OCI-M2 (cell line): ENCODE measurements around the gene CALHM3.
"Not testable (repeated sequence)": the region's sequence is repeated elsewhere in the genome, so short reads cannot be mapped to it uniquely, and the experiment has no call there.

ENCODE experiments used
- DNase-seq: peaks from one replicate; lab custom pipeline; 2025; ENCODE audit not compliant: unreplicated experiment; lab: John Stamatoyannopoulos, UW

CALHM3 gene

DNA sequence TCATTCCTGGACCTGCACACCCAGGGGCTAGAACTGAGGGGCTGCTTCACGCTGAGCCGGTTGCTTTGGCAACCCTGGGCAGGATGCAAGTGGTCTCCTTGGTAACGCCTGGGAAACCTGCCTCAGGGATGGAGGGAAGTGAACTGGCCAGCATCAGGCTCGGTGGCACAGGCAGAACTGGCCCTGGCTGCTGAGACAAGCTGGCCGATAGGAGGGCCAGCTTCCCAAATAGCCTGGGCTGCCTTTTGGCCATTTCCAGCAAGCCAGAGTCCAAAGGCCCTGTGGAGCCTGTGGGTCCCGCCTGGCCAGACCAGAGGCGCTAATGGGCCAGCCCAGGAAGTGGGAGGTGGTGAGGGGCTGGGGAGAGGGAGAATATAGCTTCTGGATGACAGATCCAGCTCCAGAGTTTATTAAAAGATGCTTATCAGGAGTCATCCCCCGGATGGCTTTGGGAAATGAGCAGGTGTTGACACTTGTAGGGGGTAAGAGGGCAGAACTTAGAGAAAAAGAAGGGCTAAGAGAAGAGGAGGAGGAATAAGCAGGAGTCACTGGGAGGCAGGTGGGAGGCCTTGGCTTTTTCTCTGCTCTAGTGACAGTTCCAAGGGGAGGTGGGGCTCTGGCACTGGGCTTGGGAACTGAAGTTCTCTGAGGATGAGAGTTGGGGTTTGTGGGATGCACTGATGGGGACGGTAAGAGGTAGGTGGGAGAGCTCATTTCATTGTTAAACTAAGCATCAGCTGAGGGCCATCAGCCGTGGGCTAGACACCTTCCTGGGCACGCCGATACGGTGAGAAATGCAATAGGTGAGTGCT lies 24.0 kb upstream of the CALHM3 start:
- DNase-seq: no peak

DNA sequence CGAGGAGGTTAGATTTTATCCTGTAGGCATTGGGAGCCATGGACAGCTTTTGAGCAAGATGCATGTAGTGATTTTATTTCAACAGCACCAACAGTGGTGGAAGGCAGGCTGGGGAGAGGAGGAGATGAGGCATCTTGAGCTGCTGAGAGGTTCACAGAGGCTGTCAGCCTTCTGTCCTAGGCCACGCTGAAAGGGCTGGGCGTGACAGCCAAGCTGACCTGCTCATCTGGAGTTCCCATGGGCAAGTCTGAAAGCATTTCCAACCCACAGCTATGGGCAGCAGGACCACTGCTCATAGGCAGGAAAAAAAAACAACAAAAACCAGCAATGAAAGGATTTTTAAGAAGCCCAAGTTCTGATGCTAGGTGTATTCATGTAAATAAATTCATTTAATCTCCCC lies 22.1 kb upstream of the CALHM3 start:
- DNase-seq: no peak

DNA sequence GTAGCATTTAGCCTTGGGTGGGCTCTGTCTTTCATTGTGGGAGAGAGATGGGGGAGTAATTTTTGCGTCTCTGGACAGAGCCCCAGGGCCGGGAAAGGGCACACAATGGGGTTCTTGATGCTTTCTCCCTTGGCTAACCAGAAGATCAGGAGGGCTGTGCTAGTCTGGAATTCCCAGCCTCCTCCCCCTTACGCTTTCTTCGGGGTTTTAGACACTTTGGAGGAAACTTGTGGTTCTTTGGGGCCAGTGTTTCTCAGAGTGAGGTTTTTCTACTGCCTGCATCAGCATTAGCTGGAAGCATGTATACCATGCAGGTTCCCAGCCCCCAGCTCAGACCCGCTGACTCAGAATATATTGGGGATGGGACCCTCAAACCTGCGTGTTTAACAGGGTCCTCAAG lies 21.4 kb upstream of the CALHM3 start:
- DNase-seq: no peak

DNA sequence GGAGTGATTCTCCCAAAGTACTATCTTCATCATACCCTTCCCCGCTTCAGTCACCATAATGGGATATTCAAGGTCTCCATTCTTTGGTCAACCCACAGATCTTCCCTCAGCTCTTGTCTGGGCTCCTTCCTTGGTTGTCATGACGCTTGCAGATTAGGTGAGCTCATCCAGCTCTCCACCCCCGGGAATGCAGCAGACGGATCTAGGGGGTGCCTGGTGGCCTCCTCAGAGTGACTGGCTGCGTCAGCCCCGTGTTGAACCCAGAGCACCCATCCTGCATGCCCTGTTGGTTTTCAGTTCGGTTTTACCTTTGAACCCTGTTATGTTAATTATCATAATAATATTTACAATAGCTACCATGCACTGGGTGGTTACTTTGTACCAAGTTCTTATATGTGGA lies 20.8 kb upstream of the CALHM3 start:
- DNase-seq: no peak

DNA sequence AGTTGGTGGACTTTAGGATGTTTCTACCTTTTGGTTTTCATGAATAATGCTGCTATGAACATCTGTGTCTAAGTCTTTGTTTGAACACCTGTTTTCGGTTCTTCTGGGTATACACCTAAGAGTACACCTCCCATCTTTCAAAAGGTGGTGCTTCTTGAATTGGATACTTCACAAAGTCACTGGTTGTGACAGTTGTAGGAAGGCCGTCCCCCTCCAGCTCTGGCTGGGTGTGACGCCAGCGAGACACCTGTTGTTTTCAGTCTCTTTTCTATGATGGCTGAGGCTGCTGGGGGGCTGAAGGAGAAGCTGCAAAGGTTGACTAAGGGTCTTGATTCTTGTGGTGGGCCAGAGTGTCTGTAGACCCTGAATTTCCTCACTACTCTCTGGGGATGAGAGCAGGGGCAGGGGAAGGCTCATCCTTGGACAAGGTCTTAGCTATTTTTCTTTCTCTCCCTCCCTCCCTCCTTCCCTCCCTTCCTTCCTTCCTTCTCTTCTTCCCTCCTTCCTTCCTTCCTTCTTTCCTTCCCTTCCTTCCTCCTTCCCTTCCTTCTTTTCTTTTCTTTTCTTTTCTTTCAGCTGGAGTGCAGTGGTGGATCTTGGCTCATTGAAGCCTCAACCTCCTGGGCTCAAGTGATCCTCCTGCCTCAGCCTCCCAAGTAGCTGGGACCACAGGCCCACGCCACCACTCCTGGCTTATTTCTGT lies 20.0 kb upstream of the CALHM3 start:
- DNase-seq: no peak

DNA sequence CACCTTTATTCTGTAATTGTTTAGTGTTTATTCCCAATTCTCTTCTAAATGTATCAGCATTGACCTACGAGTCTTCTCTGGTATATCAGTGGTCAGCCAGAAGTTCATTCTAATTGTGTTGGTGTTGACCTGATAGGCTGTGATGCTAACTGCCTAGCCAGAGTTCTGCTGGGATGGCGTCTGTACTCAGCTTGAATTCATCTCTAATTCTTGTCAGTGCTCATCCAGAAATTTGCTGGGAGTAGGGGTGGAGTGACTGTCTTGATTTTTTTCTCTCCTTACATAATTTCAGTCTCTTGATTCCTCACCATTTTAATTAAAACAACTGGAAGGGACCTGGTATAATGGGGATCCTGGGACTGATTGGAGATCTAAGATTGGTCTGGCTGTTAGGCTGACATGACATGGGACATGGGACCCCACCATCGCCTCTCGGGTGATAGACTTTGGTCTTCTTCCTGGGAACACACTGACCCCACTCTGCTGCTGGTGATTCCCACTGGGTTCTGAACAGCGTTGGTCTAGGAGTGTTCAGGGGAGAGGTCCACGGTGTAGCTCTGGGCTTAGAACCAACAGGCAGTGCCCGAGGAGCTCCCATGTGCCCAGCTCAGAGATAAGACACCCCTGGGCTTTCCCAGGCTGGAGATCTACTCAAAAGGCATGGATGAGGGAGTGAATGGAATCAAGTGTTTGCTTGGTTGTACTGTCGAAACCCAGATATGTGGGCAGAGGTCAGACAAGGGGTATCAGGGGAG lies 18.3 kb upstream of the CALHM3 start:
- no peak for DNase-seq

DNA sequence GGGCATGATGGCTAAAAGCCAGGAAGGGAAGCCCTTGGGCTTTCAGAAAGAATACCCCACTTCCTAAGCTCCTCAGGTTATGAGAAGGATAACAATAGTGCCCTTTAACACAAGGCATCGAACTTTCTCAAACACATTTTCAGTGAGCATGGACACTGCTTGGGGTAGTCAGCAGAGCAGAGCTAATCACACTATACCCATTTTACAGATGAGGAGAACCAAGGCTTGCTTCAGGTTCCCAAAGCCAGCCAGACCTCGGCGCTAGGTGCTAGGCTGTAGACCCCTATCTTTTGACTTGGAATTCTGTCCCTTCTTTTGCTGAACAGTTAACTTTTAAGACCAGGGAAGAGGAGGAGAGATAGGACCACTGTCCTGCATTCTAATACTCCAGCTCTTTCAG lies 16.3 kb upstream of the CALHM3 start:
- DNase-seq: no peak

DNA sequence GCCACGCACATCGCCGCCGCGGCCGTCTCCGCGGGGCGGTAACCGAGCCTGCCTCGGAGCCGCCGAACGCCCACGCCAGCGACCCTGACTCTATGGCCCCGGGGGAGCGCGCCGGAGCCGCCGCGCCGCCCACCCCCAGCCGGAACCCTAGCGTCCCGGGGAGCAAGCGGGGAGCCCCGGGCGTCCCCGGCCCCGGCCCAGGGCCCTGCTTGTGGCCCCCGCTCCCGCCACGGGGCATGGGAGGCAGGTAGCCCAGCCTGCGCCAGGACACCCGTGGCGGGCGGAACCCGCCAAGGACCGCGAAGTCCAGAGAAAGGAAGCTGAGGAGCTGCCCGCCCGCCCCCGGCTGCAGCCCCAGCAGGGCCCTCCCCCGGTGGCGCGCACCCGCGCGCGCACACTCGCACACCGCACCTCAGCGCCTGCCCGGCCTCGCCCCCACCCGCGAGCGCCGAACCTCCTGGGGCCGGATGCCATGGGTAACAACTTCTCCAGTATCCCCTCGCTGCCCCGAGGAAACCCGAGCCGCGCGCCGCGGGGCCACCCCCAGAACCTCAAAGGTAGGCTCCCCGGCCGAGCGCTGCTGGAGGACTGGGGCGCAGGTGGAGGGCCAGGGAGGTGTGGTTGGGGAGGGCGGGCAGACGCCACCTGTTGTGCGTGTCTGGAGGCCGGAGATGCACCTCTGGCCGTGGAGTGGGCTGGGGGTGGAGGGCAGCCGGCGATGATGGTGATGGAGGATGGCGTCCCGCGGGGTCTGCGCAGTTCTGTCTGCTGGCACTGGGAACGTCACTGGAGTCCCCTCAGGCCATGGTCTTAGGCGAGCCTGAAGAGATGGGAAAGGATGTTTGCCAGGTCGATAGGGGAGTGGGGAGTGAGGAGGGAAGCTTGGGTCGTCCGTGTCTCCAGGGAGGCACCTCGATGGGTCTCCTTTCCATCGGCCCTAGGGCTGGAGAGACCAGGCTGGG lies 15.2 kb upstream of the CALHM3 start:
- DNase-seq: no peak

DNA sequence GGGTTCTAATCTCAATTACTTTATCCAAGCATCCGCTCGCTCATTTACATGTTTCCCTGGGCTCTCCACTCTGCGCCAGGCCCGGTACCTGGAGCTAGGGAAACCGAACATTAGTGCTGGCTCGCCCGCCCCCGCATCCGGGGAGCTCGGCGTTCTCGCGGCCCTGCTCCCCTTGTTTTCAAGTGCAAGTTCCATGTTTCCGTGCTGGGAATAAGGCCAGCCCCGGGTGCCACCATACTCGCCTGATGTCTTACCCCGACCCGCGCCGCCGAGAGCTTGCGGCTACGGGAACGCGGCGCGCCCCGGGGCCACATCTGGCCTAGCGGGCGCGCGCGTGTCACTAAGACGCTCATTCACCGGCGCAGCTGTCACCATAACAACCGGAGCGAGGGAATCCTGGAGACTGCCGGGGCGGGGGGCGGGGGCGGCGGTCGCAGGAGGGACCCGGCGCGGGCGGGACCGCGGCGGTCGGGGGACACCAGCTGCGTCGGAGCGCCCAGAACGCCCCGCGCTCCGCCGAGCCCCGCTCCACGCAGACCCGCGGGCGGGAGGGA lies 14.4 kb upstream of the CALHM3 start, which contains the start of gene NEURL1:
Gene NEURL1, plus strand, starts transcription at position 344 of the 554 bp plus-strand sequence. CDS start 683 bp downstream, outside the sequence.
- no peak for DNase-seq

DNA sequence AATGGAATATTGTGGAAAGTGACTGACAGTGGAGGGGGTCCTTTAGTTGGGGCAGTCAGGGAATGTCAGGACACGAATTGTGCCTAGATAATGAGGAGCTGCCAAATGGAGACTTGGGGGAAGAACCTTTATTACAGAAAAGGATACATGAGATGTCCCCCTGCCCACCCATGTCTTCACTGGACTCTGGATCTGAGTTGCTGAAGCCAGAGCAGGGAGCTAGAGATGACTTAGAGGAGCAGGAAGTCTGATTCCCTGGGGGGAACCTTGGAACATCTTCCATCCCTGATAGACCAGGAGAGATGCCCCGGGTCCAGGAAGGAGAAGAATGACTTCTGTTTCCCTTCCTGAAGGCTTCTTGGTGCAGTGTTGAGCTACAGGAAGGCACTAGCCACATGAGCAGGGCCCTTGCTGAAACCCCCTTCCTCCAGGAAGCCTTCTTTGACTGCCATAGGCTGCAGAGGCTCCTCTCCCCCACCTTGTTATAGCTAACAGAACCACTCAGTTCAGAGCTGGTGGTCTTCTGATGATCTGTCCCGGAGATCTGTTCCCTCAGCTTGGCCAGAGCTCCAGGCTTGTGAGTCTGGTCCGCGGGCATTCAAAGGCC lies 13.7 kb upstream of the CALHM3 start:
- DNase-seq: no peak

DNA sequence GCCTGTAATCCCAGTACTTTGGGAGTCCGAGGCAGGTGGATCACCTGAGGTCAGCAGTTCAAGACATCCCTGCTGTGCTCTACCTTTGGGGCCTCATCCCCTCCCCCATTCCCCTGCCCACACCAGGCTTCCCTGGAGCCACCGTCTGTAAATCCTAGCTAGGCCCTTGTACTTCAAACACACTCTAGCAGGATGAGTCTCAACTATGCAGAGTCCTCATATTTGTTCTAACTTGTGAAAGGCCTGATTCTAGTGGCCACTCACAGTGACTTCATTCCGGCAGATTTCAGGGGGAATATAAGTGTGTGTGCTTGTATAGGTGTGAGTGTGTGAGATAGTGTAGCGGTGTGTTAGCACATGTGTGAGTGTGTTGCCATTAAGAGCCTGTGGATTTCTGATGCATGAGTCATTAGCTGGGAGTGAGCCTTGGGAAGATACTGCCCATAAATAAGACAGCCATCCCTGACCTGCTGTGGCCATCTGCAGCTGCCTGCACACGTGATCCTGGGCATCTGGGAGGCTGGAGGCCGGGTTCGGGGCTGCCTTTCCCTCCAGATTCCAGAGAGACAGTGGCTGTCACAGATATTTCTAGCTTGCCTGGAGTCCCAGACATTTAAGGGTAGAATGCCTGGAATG lies 12.8 kb upstream of the CALHM3 start:
- DNase-seq: no peak

DNA sequence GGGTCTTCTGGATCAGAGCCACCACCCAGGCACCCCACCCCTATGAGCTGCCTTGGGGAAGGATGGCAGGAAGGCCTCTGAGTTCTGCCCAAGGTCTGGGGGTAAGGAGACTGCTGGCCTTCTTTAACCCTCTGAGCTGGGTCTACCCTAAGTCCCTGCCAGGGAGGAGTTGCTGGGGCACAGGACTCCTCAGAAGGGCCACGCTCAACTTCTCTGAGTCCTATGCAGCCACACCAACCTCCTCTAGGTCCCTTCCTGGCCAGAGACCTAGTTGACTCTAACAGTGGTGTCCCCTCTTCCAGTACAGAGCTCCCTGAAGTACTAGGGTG lies 11.9 kb upstream of the CALHM3 start:
- no peak for DNase-seq

DNA sequence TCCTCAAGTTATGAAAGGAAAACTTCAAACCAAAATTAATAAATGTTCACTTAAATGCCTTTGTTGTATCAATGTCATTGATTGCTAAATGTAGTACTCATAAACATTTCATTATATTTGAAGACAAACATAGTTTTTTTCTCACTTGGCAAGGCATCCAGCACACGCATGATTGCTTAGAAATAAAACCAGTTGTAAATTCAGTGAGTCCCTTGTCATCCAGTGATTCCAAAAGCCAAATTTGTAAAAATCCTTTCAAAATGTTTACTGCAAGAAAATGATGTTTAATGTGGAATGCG lies 8.3 kb upstream of the CALHM3 start:
- no peak for DNase-seq

DNA sequence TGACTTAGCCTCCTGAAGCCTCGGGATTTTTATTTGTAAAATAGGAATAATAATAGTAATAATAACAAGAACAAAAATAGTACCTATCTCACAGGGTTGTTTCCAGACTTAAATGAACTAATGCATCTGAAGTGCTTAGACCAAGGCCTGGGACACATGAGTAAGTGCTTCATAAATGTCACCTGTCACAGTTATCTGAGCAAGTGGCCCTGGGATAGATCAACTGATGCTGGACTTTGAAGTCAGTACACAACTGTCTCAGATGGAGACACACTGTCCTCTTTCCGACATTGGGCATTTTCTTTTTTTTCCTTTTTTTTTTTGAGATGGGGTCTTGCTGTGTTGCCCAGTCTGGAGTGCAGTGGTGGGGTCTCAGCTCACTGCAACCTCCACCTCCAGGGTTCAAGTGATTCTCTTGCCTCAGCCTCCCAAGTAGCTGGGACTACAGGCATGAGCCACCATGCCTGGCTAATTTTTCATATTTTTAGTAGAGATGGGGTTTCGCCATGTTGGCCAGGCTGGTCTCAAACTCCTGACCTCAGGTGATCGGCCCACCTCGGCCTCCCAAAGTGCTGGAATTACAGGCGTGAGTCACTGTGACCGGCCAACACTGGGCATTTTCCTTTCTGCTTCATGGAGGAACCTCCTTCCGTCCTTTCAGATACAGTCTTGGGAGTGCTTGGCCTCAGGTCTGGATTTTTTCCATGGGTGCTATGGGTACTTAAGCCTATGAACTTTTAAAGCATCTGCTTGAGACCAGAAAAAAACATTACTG lies 7.8 kb upstream of the CALHM3 start:
- not testable (repeated sequence) for DNase-seq

DNA sequence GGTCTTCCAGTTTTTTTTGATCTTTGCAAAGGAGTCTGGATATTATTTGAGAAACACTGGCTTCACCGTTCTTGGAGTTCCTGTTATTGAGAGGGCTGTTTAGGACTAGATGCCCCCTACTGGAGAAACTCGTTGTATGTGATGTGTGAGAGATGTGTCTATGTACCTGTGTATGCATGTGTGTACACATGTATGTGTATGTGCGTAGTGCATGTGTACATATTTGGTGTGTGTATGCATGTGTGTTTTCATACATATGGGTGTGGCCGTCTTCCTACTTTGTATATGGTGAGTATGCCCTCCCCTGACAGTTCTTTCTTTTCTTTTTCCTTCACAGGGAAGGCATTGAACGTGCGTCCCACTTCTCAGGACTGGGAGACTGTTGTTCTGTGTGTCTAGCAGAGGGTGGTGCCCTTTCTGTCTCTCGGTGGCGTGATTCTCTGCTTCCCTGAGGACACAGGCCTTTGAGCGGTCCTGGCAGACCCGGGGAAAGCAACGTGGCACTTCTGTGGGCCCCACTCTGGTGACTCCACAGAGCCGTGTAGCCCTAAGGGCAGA lies 3.0 kb upstream of the CALHM3 start:
- DNase-seq: peak; percentile 43

DNA sequence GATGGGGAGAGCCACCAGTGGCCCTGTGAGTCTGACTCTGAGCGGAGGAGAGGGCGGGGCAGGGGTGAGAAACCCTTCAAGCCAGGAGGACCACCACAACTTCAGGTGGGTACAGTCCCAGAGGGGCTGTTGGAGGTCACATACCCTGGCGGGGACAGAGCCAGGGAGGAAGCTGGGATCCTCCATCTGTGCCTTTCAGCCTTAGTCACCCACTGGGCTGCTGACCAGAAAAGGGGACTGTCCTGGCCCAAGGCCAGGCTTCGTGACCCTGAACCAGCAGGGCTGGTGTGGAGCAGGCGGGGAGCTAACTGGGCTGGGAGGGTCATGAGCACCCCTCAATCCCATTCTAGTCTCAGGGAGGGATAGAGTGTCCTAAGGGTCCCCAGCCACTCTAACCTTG lies 1.5 kb upstream of the CALHM3 start:
- DNase-seq: no peak

DNA sequence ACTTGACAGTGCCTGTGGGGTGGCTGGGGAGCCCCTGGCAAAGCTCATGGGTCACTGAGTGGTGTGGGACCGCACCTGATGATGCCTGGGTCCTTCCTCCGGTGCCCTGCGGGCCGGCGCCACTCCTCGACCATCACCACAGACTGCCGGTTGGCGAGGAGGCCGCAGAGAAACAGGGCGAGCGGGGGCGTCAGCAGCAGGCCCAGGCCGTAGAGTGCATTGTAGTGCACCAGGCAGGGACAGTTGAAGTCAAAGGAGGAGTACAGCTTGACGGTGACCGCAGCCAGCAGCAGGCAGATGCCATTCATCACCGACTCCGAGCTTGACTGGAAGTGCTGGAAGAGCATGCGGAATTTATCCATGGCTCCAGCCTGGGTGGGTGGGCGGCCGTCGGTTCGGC lies 369 bp downstream of the CALHM3 start:
- no peak for DNase-seq

DNA sequence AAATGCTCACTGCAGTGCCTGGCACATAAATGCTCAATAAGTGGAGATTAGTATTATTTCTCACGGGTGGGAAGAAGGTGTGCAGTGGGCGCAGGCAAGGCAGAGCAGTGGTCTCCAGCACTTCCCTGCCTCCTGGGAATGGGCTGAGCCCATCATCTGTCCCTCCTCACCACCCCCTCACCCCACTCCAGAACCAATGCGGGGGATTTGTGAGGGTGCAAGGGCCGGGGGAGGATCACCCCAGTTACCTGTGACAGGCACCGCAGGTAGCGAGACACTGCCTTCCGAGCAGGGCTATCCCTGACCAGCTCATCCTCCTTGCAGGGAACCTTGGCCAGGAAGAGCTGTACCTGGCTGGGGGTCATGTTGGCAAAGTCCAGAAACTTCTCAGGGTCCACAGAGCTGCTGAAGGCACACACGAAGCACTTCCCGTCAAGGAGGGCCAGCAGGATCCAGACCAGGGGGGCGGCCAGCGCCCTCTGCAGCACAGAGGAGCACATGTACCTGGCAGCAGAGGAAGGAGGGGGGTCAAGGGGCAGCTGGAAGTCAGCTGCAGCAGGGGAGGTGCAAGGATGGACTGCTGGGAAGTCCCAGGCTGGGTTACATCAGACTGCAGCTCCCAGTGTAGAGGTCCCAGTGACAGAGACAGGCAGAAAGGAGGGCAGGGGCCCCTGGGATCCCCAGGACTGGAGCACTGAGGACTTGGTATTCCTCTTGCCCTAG lies 2.8 kb downstream of the CALHM3 start:
- DNase-seq: no peak
